CD14-positive monocyte (primary cell): Measurements from ENCODE around the gene NAGS. TPM values are rescaled to one million over a fixed set of nuclear protein-coding genes. Genes with fewer than 3 reads are reported as not detected.

ENCODE experiments used
- DNase-seq, 3 donors: peaks; one replicate each; pipeline ENCODE4 v3.0.0-alpha.2; 2011 to 2022
- H2AFZ ChIP-seq: 2 replicates; pipeline ENCODE4 v1.6.0; 2012; ENCODE audit warnings: mild to moderate bottlenecking, low read depth, low read length, inconsistent platforms; ENCODE audit not compliant: insufficient read depth, poor library complexity, severe bottlenecking
- H3K27ac ChIP-seq, 2 donors: 1 replicate in 1 of 2; 2 replicates in 1 of 2; pipeline ENCODE4 v1.5.1; 2012 to 2013; ENCODE audit warnings: low read length in 2 of 2, control low read depth in 1 of 2, inconsistent platforms in 1 of 2, low read depth in 1 of 2, mild to moderate bottlenecking in 1 of 2
- H3K27me3 ChIP-seq, 2 donors: one replicate each; pipeline versions ENCODE4 v1.6.0 to v1.6.1; 2011 to 2013; ENCODE audit warnings: low read length in 2 of 2; ENCODE audit not compliant: control insufficient read depth in 2 of 2, insufficient read depth in 2 of 2
- H3K36me3 ChIP-seq, 2 donors: replicated peaks in 1 of 2; 1 replicate in 1 of 2; 2 replicates in 1 of 2; pipeline versions ENCODE4 v1.5.1 to v1.6.1; 2012 to 2013; ENCODE audit warnings: low read length in 2 of 2, control low read depth in 1 of 2, inconsistent platforms in 1 of 2, mild to moderate bottlenecking in 1 of 2; ENCODE audit not compliant: insufficient read depth in 2 of 2, control insufficient read depth in 1 of 2
- H3K4me1 ChIP-seq, 2 donors: 1 replicate in 1 of 2; 2 replicates in 1 of 2; pipeline versions ENCODE4 v1.5.1 to v1.6.1; 2012 to 2013; ENCODE audit warnings: low read length in 2 of 2, control low read depth in 1 of 2, inconsistent platforms in 1 of 2, mild to moderate bottlenecking in 1 of 2, moderate library complexity in 1 of 2; ENCODE audit not compliant: insufficient read depth in 2 of 2, control insufficient read depth in 1 of 2
- H3K4me2 ChIP-seq: replicated peaks from 2 replicates; pipeline ENCODE3; 2012; ENCODE audit warnings: low read length, moderate library complexity, mild to moderate bottlenecking; ENCODE audit not compliant: poor library complexity, severe bottlenecking; ENCODE audit errors: extremely low read depth
- H3K4me3 ChIP-seq, 3 experiments: fragments of 200-600 bp in 1 of 3; sonication (generic) in 1 of 3; replicated peaks in 1 of 3; 1 replicate in 2 of 3; 2 replicates in 1 of 3; pipeline ENCODE4 v1.5.1; 2011 to 2013; ENCODE audit warnings: low read length in 3 of 3, mild to moderate bottlenecking in 3 of 3, control low read depth in 2 of 3, low read depth in 2 of 3, inconsistent platforms in 1 of 3, moderate library complexity in 1 of 3
- H3K79me2 ChIP-seq: 2 replicates; pipeline ENCODE4 v1.6.0; 2012; ENCODE audit warnings: mild to moderate bottlenecking, control low read depth, inconsistent platforms, low read length, moderate library complexity; ENCODE audit not compliant: insufficient read depth
- H3K9ac ChIP-seq: 2 replicates; pipeline ENCODE4 v1.6.0; 2017; ENCODE audit warnings: low read length, mild to moderate bottlenecking; ENCODE audit not compliant: insufficient read depth, poor library complexity, severe bottlenecking
- H3K9me3 ChIP-seq, 2 donors: replicated peaks in 1 of 2; 1 replicate in 1 of 2; 2 replicates in 1 of 2; pipeline versions ENCODE4 v1.5.1 to v1.6.1; 2012 to 2013; ENCODE audit warnings: low read length in 2 of 2, control low read depth in 1 of 2; ENCODE audit not compliant: control insufficient read depth in 1 of 2, insufficient read depth in 1 of 2
- H4K20me1 ChIP-seq: 2 replicates; pipeline ENCODE4 v1.6.0; 2012; ENCODE audit warnings: mild to moderate bottlenecking, low read length, control low read depth, moderate library complexity; ENCODE audit not compliant: insufficient read depth
- H3K27ac Mint-ChIP-seq, 7 donors: one replicate each; pipeline ENCODE4 v1.8.0; 2020; ENCODE audit warnings: mild to moderate bottlenecking in 7 of 7, mixed read lengths in 7 of 7, moderate library complexity in 6 of 7, inconsistent platforms in 2 of 7
- H3K27me3 Mint-ChIP-seq, 3 donors: one replicate each; pipeline ENCODE4 v1.8.0; 2021 to 2022; ENCODE audit warnings: low read depth in 3 of 3, mild to moderate bottlenecking in 3 of 3, mixed read lengths in 3 of 3, moderate library complexity in 3 of 3, inconsistent platforms in 1 of 3
- H3K36me3 Mint-ChIP-seq, 2 donors: one replicate each; pipeline ENCODE4 v1.8.0; 2020; ENCODE audit warnings: mixed read lengths in 2 of 2, inconsistent platforms in 1 of 2, mild to moderate bottlenecking in 1 of 2
- H3K4me1 Mint-ChIP-seq: one replicate; pipeline ENCODE4 v1.8.0; 2020; ENCODE audit warnings: mild to moderate bottlenecking, mixed read lengths
- H3K4me3 Mint-ChIP-seq, 2 donors: one replicate each; pipeline ENCODE4 v1.8.0; 2020; ENCODE audit warnings: mild to moderate bottlenecking in 2 of 2, mixed read lengths in 2 of 2, moderate library complexity in 1 of 2
- H3K9me3 Mint-ChIP-seq, 7 donors: one replicate each; pipeline ENCODE4 v1.8.0; 2020 to 2022; ENCODE audit warnings: mixed read lengths in 7 of 7, mild to moderate bottlenecking in 6 of 7, moderate library complexity in 6 of 7, inconsistent platforms in 2 of 7
- CTCF ChIP-seq: fragments of 200-600 bp; IDR thresholded peaks from one replicate; pipeline ENCODE4 v1.8.0; 2022; ENCODE audit warnings: antibody characterized with exemption, mild to moderate bottlenecking
- WGBS: methylation state at CpG from one replicate; pipeline ENCODE4 v1.1.5; 2013; ENCODE audit warnings: missing lambda C conversion rate; ENCODE audit not compliant: insufficient coverage; 5-methylcytosine and 5-hydroxymethylcytosine counted together
- intact Hi-C, 2 donors: fragments of 100-400 bp; cut with micrococcal nuclease; formaldehyde crosslinking; loops; one replicate each; pipeline versions ENCODE4 v1.15.0 to v1.15.1; 2023
- polyA plus RNA-seq, 3 donors: library from polyadenylated mRNA; depleted of rRNA in 1 of 3; unstranded in 2 of 3; stranded (reverse) in 1 of 3; fragments of 300-500 nt in 2 of 3; fragments of >200 nt in 1 of 3; fragmentation: Illumina TruSeq in 2 of 3; gene quantifications; 1 replicate in 2 of 3; 2 replicates in 1 of 3; pipeline ENCODE4 v1.2.3, GENCODE V29; 2012 to 2021

NAGS gene
- polyA plus RNA-seq, 3 donors, result 0.65 to 0.93 (median 0.84) TPM

- H2AFZ ChIP-seq, result no peak overlapping the region
- no peaks in the 10 kb centered on the region for H3K36me3 ChIP-seq
- no peak overlapping the region for H3K27ac ChIP-seq
- no peak overlapping the region for H3K4me2 ChIP-seq
- DNase-seq, result no peak
- H3K4me1 ChIP-seq, result peaks cover 4 to 9% of the 10 kb centered on the region in 2 donors
- H3K27me3 Mint-ChIP-seq, result peaks cover 47 to 74% (median 61%) of the 10 kb centered on the region in 3 donors
- no peak for TF ChIP-seq CTCF
- intact Hi-C loops, result no loop called here
- peaks cover 0 to 5% of the 10 kb centered on the region in 2 donors for H3K9me3 ChIP-seq
- no peak overlapping the region for H3K9ac ChIP-seq
- peaks cover 6% of the 10 kb centered on the region for H3K4me1 Mint-ChIP-seq
- peaks cover 0 to 6% (median 0%) of the 10 kb centered on the region in 7 donors for H3K9me3 Mint-ChIP-seq
- no peaks in the 10 kb centered on the region for H3K36me3 Mint-ChIP-seq
- peaks cover 31 to 58% of the 10 kb centered on the region in 2 donors for H3K27me3 ChIP-seq
- H3K27ac Mint-ChIP-seq, result no peak overlapping the region
- no peak overlapping the region for H3K4me3 ChIP-seq
- H4K20me1 ChIP-seq, result no peaks in the 10 kb centered on the region
- H3K79me2 ChIP-seq, result no peaks in the 10 kb centered on the region
- H3K4me3 Mint-ChIP-seq, result no peak overlapping the region
- 87% methylated on average over 7 of the region's 7 CpGs for WGBS
Observed at GRCh38 chr17:43986225-43986981, 18.0 kb upstream of the NAGS start.

- Histone ChIP-seq H3K36me3 (no peaks in the 10 kb centered on the region), H3K4me3 (no peak overlapping the region), H3K27me3 (peaks cover 26 to 49% of the 10 kb centered on the region in 2 donors), H2AFZ (no peak overlapping the region), H3K79me2 (no peaks in the 10 kb centered on the region), H3K4me2 (no peak overlapping the region), H3K4me1 (peaks cover 4 to 9% of the 10 kb centered on the region in 2 donors), H3K27ac (no peak overlapping the region), H4K20me1 (no peaks in the 10 kb centered on the region), H3K9ac (no peak overlapping the region), H3K9me3 (peaks cover 0 to 5% of the 10 kb centered on the region in 2 donors)
- TF ChIP-seq CTCF, result no peak
- intact Hi-C loops, result no loop called here
- peak overlapping the region in 1 of 7 donors; percentile 58 for H3K27ac Mint-ChIP-seq
- peaks cover 6% of the 10 kb centered on the region for H3K4me1 Mint-ChIP-seq
- no peaks in the 10 kb centered on the region for H3K36me3 Mint-ChIP-seq
- 83% methylated on average over 8 of the region's 12 CpGs for WGBS
- peaks cover 0 to 5% (median 0%) of the 10 kb centered on the region in 7 donors for H3K9me3 Mint-ChIP-seq
- peaks cover 41 to 71% (median 55%) of the 10 kb centered on the region in 3 donors for H3K27me3 Mint-ChIP-seq
- no peak overlapping the region for H3K4me3 Mint-ChIP-seq
- DNase-seq, result no peak
Observed at GRCh38 chr17:43987131-43988021, 17.0 kb upstream of the NAGS start.
